ENCODE results near the gene FAM180B.

DNA sequence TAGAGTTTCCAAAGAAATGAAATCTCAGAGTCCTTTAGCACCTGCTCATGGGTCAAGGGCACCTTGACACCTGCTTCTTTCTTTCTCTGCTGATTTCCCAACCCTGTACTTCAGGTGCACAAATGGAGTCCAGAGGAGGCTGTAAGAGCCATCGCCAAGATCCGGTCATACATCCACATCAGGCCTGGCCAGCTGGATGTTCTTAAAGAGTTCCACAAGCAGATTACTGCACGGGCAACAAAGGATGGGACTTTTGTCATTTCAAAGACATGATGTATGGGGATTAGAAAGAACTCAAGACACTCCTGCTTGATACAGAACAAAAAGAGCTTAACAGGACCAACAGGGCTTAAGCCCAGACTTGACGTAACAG, 15.1 kb upstream of the FAM180B start:
- TF ChIP-seq, protein P1, sequence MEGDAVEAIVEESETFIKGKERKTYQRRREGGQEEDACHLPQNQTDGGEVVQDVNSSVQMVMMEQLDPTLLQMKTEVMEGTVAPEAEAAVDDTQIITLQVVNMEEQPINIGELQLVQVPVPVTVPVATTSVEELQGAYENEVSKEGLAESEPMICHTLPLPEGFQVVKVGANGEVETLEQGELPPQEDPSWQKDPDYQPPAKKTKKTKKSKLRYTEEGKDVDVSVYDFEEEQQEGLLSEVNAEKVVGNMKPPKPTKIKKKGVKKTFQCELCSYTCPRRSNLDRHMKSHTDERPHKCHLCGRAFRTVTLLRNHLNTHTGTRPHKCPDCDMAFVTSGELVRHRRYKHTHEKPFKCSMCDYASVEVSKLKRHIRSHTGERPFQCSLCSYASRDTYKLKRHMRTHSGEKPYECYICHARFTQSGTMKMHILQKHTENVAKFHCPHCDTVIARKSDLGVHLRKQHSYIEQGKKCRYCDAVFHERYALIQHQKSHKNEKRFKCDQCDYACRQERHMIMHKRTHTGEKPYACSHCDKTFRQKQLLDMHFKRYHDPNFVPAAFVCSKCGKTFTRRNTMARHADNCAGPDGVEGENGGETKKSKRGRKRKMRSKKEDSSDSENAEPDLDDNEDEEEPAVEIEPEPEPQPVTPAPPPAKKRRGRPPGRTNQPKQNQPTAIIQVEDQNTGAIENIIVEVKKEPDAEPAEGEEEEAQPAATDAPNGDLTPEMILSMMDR (IDR thresholded peaks at IDR 0.05): no peak
- TF ChIP-seq POLR2A (IDR thresholded peaks at IDR 0.05): no peak

All from adrenal gland (tissue), 5 donors.